Parathyroid adenoma (tissue), 2 donors: Measurements from ENCODE around the gene ACSM6.
"Not testable (repeated sequence)": the region's sequence is repeated elsewhere in the genome, so short reads cannot be mapped to it uniquely, and the experiment has no call there.

Source experiments
- H2AFZ ChIP-seq: fragments of 300-600 bp; sonication (generic); one replicate; pipeline ENCODE4 v1.7.0; 2017; ENCODE audit warnings: antibody characterized with exemption, mild to moderate bottlenecking
- H3K27ac ChIP-seq: fragments of 300-600 bp; sonication (generic); one replicate; pipeline ENCODE4 v1.7.0; 2017
- H3K27me3 ChIP-seq: fragments of 300-600 bp; sonication (generic); one replicate; pipeline ENCODE4 v1.7.0; 2017; ENCODE audit warnings: low read length; ENCODE audit not compliant: control insufficient read depth, insufficient read depth
- H3K36me3 ChIP-seq: fragments of 300-600 bp; sonication (generic); one replicate; pipeline ENCODE4 v1.7.0; 2017; ENCODE audit warnings: low read length; ENCODE audit not compliant: control insufficient read depth, insufficient read depth
- H3K4me1 ChIP-seq: fragments of 300-600 bp; sonication (generic); one replicate; pipeline ENCODE4 v1.7.0; 2017; ENCODE audit warnings: control low read depth
- H3K4me2 ChIP-seq: fragments of 300-600 bp; sonication (generic); one replicate; pipeline ENCODE4 v1.7.0; 2017; ENCODE audit warnings: low read length
- H3K4me3 ChIP-seq: fragments of 300-600 bp; sonication (generic); one replicate; pipeline ENCODE4 v1.7.0; 2017; ENCODE audit warnings: low read depth, low read length
- H3K79me2 ChIP-seq: fragments of 300-600 bp; sonication (generic); one replicate; pipeline ENCODE4 v1.7.0; 2017; ENCODE audit warnings: control low read depth
- H3K9ac ChIP-seq: fragments of 300-600 bp; sonication (generic); one replicate; pipeline ENCODE4 v1.7.0; 2017; ENCODE audit warnings: mild to moderate bottlenecking
- H3K9me3 ChIP-seq: fragments of 300-600 bp; sonication (generic); one replicate; pipeline ENCODE4 v1.7.0; 2017; ENCODE audit warnings: low read length; ENCODE audit not compliant: control insufficient read depth
- CTCF ChIP-seq: fragments of 300-600 bp; sonication (generic); IDR thresholded peaks from one replicate; pipeline ENCODE4 v1.7.0; 2017; ENCODE audit warnings: antibody characterized with exemption, mild to moderate bottlenecking
- donor health status: primary hyperparathyroidism.

ACSM6 gene

GRCh38 chr10:95196046-95196445 is 2.0 kb downstream of the ACSM6 start:
- TF ChIP-seq CTCF: no peak
- peak overlapping the region; percentile 8 for H3K4me2 ChIP-seq
- no peak overlapping the region for H3K4me3 ChIP-seq

GRCh38 chr10:95201736-95202135 is 7.7 kb downstream of the ACSM6 start:
- H3K36me3 ChIP-seq: no peaks in the 10 kb centered on the region
- H3K27me3 ChIP-seq: no peaks in the 10 kb centered on the region
- H2AFZ ChIP-seq: no peak overlapping the region
- no peaks in the 10 kb centered on the region for H3K4me1 ChIP-seq
- H3K4me2 ChIP-seq: no peak overlapping the region
- H3K4me3 ChIP-seq: no peak overlapping the region
- H3K9me3 ChIP-seq: no peaks in the 10 kb centered on the region
- no peaks in the 10 kb centered on the region for H3K79me2 ChIP-seq
- no peak overlapping the region for H3K9ac ChIP-seq
- H3K27ac ChIP-seq: no peak overlapping the region
- TF ChIP-seq CTCF: no peak

More at GRCh38 chr10:95196046-95196445, 2.0 kb downstream of the ACSM6 start:
- Histone ChIP-seq H3K27ac (no peak overlapping the region), H3K9ac (no peak overlapping the region), H3K9me3 (no peaks in the 10 kb centered on the region), H2AFZ (no peak overlapping the region), H3K27me3 (no peaks in the 10 kb centered on the region), H3K79me2 (no peaks in the 10 kb centered on the region), H3K36me3 (no peaks in the 10 kb centered on the region), H3K4me1 (no peaks in the 10 kb centered on the region)

- H3K4me2 ChIP-seq, H3K27ac ChIP-seq, H3K4me1 ChIP-seq, H3K79me2 ChIP-seq, H3K4me3 ChIP-seq, H3K9me3 ChIP-seq, H3K9ac ChIP-seq, H3K36me3 ChIP-seq, H3K27me3 ChIP-seq, H2AFZ ChIP-seq: not testable (repeated sequence)
Observed at GRCh38 chr10:95202865-95203264, 8.8 kb downstream of the ACSM6 start.

GRCh38 chr10:95208702-95209391 is 14.8 kb downstream of the ACSM6 start:
- Histone ChIP-seq H3K9me3 (no peaks in the 10 kb centered on the region), H3K36me3 (no peaks in the 10 kb centered on the region), H3K9ac (no peak overlapping the region), H3K4me3 (no peak overlapping the region), H3K27ac (no peak overlapping the region), H2AFZ (peak overlapping the region; percentile 23), H3K4me2 (no peak overlapping the region), H3K27me3 (no peaks in the 10 kb centered on the region), H3K4me1 (no peaks in the 10 kb centered on the region), H3K79me2 (no peaks in the 10 kb centered on the region)
- TF ChIP-seq CTCF: peak; percentile 41

- Histone ChIP-seq H3K4me3 (no peak overlapping the region), H3K36me3 (no peaks in the 10 kb centered on the region), H3K9me3 (no peaks in the 10 kb centered on the region), H3K27ac (no peak overlapping the region), H3K79me2 (no peaks in the 10 kb centered on the region), H3K9ac (no peak overlapping the region), H3K4me1 (no peaks in the 10 kb centered on the region), H3K4me2 (no peak overlapping the region), H2AFZ (no peak overlapping the region), H3K27me3 (no peaks in the 10 kb centered on the region)
- TF ChIP-seq CTCF: no peak
Observed at GRCh38 chr10:95209509-95210127, 15.6 kb downstream of the ACSM6 start.
